K562 (cell line): ENCODE measurements around the gene DNM1. TPM values are rescaled to one million over a fixed set of nuclear protein-coding genes. Genes with fewer than 3 reads are reported as not detected.

ENCODE experiments used
- ATF1 ChIP-seq, 2 experiments: fragments of 450-650 bp in 1 of 2; IDR thresholded peaks; 2 replicates each; pipeline ENCODE4 v1.6.1; 2016; ENCODE audit warnings: missing compliant biosample characterization in 1 of 2, missing genetic modification characterization in 1 of 2
- BHLHE40 ChIP-seq: IDR thresholded peaks from 2 replicates; pipeline ENCODE4 v1.6.1; 2011; ENCODE audit warnings: low read length, improper control_type of control experiment
- BRD4 ChIP-seq: fragments of 200-600 bp; sonication (generic); IDR thresholded peaks from 2 replicates; pipeline ENCODE4 v1.6.1; 2017; ENCODE audit warnings: inconsistent platforms
- CHD2 ChIP-seq: IDR thresholded peaks from 2 replicates; pipeline ENCODE4 v1.6.1; 2011; ENCODE audit warnings: low read depth, low read length
- CHD4 ChIP-seq: fragments of 200-600 bp; sonication (generic); IDR thresholded peaks from 3 replicates; pipeline ENCODE4 v1.6.1; 2012; ENCODE audit warnings: low read depth, mild to moderate bottlenecking, mixed read lengths, low read length, inconsistent platforms; ENCODE audit not compliant: insufficient read depth, insufficient replicate concordance, poor library complexity, severe bottlenecking
- CREB3L1 ChIP-seq: fragments of 450-650 bp; IDR thresholded peaks from 2 replicates; pipeline ENCODE4 v1.6.1; 2014; ENCODE audit warnings: low read depth, mild to moderate bottlenecking, moderate library complexity, borderline replicate concordance
- DMBX1 ChIP-seq: fragments of 250-450 bp; sonication (Bioruptor Pico); IDR thresholded peaks from 2 replicates; pipeline ENCODE4 v1.8.0; 2022; ENCODE audit warnings: inconsistent platforms, mild to moderate bottlenecking, moderate library complexity, borderline replicate concordance
- ERF ChIP-seq: fragments of 450-650 bp; formaldehyde crosslinking; IDR thresholded peaks from 2 replicates; pipeline ENCODE4 v1.4.0; 2020; ENCODE audit warnings: mild to moderate bottlenecking, mixed read lengths
- GTF2F1 ChIP-seq: IDR thresholded peaks from 2 replicates; pipeline ENCODE4 v1.6.1; 2011; ENCODE audit warnings: low read depth, low read length, improper control_type of control experiment
- HBP1 ChIP-seq: fragments of 450-650 bp; formaldehyde crosslinking; IDR thresholded peaks from 2 replicates; pipeline ENCODE4 v1.4.0; 2022; ENCODE audit warnings: missing genetic modification characterization
- HOXB6 ChIP-seq: fragments of 250-450 bp; sonication (Bioruptor Pico); IDR thresholded peaks from 2 replicates; pipeline ENCODE4 v1.5.1; 2022; ENCODE audit warnings: mild to moderate bottlenecking, borderline replicate concordance
- KDM2B ChIP-seq: fragments of 250-450 bp; sonication (Bioruptor Pico); IDR thresholded peaks from 2 replicates; pipeline ENCODE4 v1.8.0; 2021; ENCODE audit warnings: mild to moderate bottlenecking, moderate library complexity
- KLF10 ChIP-seq: fragments of 250-450 bp; sonication (Bioruptor Pico); IDR thresholded peaks from 2 replicates; pipeline ENCODE4 v1.6.1; 2021; ENCODE audit warnings: matching md5 sums
- NR4A1 ChIP-seq, 2 experiments: fragments of 250-450 bp in 1 of 2; fragments of 450-650 bp in 1 of 2; sonication (Bioruptor Pico) in 1 of 2; IDR thresholded peaks; 2 replicates each; pipeline versions ENCODE4 v1.4.0 to v1.6.1; 2016 to 2020; ENCODE audit warnings: mild to moderate bottlenecking in 2 of 2, missing compliant biosample characterization in 1 of 2, missing genetic modification characterization in 1 of 2, moderate library complexity in 1 of 2
- OTX1 ChIP-seq: fragments of 450-650 bp; formaldehyde crosslinking; IDR thresholded peaks from 2 replicates; pipeline ENCODE4 v1.4.0; 2022; ENCODE audit warnings: mild to moderate bottlenecking
- THRB ChIP-seq: fragments of 450-650 bp; formaldehyde crosslinking; conservative IDR thresholded peaks from 2 replicates; pipeline ENCODE4 v1.4.0; 2022; ENCODE audit warnings: mild to moderate bottlenecking, missing genetic modification characterization
- ZKSCAN1 ChIP-seq: fragments of 150-350 bp; IDR thresholded peaks from 2 replicates; pipeline ENCODE4 v1.6.1; 2016; ENCODE audit warnings: low read depth, low read length
- ZNF444 ChIP-seq: fragments of 250-450 bp; sonication (Bioruptor Pico); IDR thresholded peaks from 2 replicates; pipeline ENCODE4 v1.4.0; 2020; ENCODE audit warnings: mild to moderate bottlenecking, moderate library complexity
- ZNF695 ChIP-seq: fragments of 450-650 bp; formaldehyde crosslinking; IDR thresholded peaks from 2 replicates; pipeline ENCODE4 v1.4.0; 2020; ENCODE audit warnings: mild to moderate bottlenecking, moderate library complexity
- ZNF764 ChIP-seq: fragments of 250-450 bp; sonication (Bioruptor Pico); IDR thresholded peaks from 2 replicates; pipeline ENCODE4 v1.4.0; 2020; ENCODE audit warnings: low read depth, mild to moderate bottlenecking, moderate library complexity
- ZSCAN29 ChIP-seq: fragments of 450-650 bp; IDR thresholded peaks from 2 replicates; pipeline ENCODE4 v1.6.1; 2017
- polyA plus RNA-seq, 8 experiments: library from polyadenylated mRNA; depleted of rRNA in 4 of 8; stranded (reverse) in 5 of 8; unstranded in 3 of 8; fragments of >200 nt; fragmentation: Nextera tagmentation in 2 of 8; fragmentation: Illumina TruSeq in 1 of 8; extraction: Ambion mirVana in 2 of 8; extraction: Trizol in 1 of 8; gene quantifications; 2 replicates each; pipeline versions ENCODE4 v1.2.1 to v1.2.3, GENCODE V29; 2011 to 2014; ENCODE audit warnings: inconsistent platforms in 1 of 8, missing spikeins in 1 of 8
- total RNA-seq, 7 experiments: library from RNA; depleted of rRNA in 6 of 7; stranded (reverse); fragments of >200 nt in 6 of 7; fragmentation: Illumina TruSeq in 2 of 7; extraction: Trizol in 2 of 7; gene quantifications; 2 replicates each; pipeline versions ENCODE4 v1.2.1 to v1.2.3, GENCODE V29; 2011 to 2021; ENCODE audit warnings: low replicate concordance in 1 of 7

DNM1 gene
- total and polyA plus RNA-seq, 9 of the 15 experiments (the other 6 are each of a cell fraction or from before 2014, with no cell fraction given) = 0.39 to 23.1 (median 9.1) TPM

GRCh38 chr9:128275198-128276007 lies 72.2 kb downstream of the DNM1 start, which contains the start of gene GOLGA2 (continued):
- TF ChIP-seq KLF10 (CRISPR knock-in tag) = no peak
- peak; percentile 84 for TF ChIP-seq THRB (CRISPR knock-in tag)
- TF ChIP-seq HBP1 (CRISPR knock-in tag) = peak; percentile 60; the same call in 1 of the 2 replicates
- TF ChIP-seq NR4A1 (CRISPR knock-in tag; IDR thresholded peaks at IDR 0.05) = peak; percentile 77; the same call in 1 of the 2 replicates
- TF ChIP-seq NR4A1 (tag; IDR thresholded peaks at IDR 0.05) = peak; percentile 69; the same call in 1 of the 2 replicates
- TF ChIP-seq ZNF444 (CRISPR knock-in tag) = 0 out of 2 replicates have a peak, but pooled peaks have one; percentile 28
- TF ChIP-seq OTX1 (CRISPR knock-in tag) = peak; percentile 60
- TF ChIP-seq BRD4 = peak; percentile 100
- TF ChIP-seq CHD2 = peak; percentile 69
- peak; percentile 70; the same call in 1 of the 2 replicates for TF ChIP-seq ERF (CRISPR knock-in tag)
- TF ChIP-seq DMBX1 (CRISPR knock-in tag) = no peak
- 0 out of 2 replicates have a peak, but pooled peaks have one; percentile 48 for TF ChIP-seq KDM2B (CRISPR knock-in tag)
- 0 out of 2 replicates have a peak, but pooled peaks have one; percentile 26 for TF ChIP-seq ZNF695
- 0 out of 2 replicates have a peak, but pooled peaks have one; percentile 20 for TF ChIP-seq GTF2F1
- peak; percentile 91 for TF ChIP-seq CHD4
- no peak for TF ChIP-seq ZSCAN29
- TF ChIP-seq HOXB6 (CRISPR knock-in tag) = peak; percentile 54; the same call in 1 of the 2 replicates
- peak; percentile 35; the same call in 1 of the 2 replicates for TF ChIP-seq ZNF764 (CRISPR knock-in tag)
- TF ChIP-seq ATF1 (CRISPR knock-in tag; IDR thresholded peaks at IDR 0.05) = no peak
- peak; percentile 99 for TF ChIP-seq ATF1 (tag; IDR thresholded peaks at IDR 0.05)
- TF ChIP-seq BHLHE40 = peak; percentile 39; the same call in 1 of the 2 replicates
- no peak for TF ChIP-seq CREB3L1
- peak; percentile 51; the same call in 1 of the 2 replicates for TF ChIP-seq ZKSCAN1
